Measurements from ENCODE around the gene NRXN3.
"Not testable (repeated sequence)": the region's sequence is repeated elsewhere in the genome, so short reads cannot be mapped to it uniquely, and the experiment has no call there.

Gene NRXN3

DNA sequence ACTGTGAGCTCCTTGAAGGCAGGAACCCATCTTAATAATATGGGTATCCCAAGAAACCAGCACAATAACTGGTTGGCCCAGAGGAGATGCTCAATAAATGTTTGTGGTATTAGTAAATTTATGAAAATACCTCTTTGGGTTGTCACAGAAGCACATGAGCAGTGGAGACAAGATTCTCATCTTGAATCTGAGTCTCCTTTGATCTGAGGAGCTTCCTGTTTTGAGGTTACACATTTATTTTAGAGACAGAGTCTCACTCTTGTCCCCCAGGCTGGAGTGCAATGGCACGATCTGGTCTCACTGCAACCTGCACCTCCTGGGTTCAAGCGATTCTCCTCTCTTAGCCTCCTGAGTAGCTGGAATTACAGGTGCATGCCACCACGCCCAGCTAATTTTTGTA, 247.4 kb downstream of the NRXN3 start:
- no peak for DNase-seq

DNA sequence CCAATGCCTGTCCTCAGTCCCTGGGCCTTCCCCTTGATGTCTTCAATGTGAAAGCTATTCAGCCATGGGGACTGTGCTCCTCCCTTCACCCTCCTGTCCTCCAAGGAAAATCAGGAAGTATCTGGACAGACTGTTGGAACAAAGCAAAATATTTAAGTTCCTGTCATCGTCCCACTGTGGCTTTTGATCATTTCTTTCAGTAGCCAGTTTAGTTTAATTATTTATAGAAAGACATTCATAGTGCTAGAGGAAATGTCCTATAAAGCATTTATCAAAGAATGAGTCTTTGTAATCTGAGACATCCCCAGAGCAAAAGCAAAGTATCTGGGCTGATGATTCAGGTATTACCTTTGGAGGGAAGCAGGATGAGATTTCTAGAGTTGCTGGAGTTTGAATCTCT, 254.1 kb downstream of the NRXN3 start:
- DNase-seq: no peak

DNA sequence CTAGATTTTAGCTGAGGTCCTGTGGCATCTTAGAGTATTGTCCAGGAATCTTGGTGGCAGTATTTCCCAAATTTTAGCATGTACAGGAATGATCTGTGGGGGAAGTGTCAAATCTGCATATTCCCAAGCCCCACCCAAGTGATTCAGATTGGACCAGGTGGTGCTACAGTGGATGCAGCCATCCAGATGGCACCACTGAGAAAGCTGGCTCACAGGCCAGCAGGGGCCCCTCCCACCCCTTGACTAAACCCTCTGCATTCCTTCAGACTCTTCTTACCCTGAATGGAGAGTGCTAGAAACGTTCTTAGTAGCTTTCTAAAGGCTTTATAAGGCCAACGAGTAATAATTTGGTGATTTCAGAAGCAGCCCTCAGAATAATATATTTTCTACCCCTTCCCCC, 255.2 kb downstream of the NRXN3 start:
- DNase-seq: no peak

DNA sequence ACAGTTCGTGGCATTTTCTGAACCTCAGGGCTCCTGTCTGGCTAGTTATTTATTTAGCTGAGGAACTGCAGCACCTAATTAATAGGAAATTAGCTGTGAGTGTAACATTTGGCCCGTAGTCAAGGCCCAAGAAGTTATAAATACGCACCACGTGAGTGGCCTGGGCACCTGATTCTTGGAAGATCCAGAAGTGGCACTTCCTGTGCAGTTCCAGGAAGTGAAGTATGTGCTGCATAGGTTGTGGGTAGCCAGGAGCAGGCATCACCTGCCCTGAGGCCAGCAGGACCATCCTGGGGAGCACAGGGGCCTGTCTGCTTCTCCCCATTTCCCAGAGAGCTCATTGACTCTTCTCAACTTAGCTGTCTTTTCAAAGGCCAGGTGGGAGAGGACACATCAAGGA, 255.6 kb downstream of the NRXN3 start:
- DNase-seq: no peak

DNA sequence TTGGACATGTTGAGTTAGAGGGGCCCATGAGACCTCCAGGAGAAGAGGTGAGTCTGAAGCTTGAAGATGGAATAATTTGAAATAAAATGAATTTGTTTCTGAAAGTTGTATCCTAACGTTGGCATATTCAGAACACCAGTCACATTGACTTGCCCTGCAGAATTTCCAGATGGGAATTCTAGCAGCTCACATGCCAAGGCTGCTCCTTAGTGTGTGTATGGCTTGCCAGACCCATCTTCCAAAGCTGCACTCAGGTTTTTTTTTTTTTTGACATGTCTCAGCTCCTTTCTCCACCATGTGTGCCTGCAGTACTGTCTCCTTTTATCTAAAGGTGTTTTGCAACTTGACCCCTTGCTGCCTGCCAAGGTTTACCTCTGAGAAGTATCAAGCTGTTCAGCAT, 261.9 kb downstream of the NRXN3 start:
- DNase-seq: no peak

DNA sequence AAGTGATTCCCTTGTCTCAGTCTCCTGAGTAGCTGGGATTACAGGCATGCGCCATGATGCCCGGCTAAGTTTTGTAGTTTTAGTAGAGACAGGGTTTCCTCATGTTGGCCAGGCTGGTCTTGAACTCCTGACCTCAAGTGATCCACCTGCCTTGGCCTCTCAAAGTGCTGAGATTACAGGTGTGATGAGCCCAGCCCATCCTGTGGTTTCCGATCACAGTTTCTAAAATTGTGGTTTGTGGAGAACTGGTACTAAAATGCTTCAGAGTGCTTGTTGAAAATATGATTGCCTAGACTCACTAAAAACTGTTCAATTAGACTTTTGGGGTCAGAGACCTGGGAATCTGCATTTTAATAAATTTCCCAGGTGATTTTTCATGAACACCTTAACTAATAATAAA, 267.3 kb downstream of the NRXN3 start:
- DNase-seq: not testable (repeated sequence)

DNA sequence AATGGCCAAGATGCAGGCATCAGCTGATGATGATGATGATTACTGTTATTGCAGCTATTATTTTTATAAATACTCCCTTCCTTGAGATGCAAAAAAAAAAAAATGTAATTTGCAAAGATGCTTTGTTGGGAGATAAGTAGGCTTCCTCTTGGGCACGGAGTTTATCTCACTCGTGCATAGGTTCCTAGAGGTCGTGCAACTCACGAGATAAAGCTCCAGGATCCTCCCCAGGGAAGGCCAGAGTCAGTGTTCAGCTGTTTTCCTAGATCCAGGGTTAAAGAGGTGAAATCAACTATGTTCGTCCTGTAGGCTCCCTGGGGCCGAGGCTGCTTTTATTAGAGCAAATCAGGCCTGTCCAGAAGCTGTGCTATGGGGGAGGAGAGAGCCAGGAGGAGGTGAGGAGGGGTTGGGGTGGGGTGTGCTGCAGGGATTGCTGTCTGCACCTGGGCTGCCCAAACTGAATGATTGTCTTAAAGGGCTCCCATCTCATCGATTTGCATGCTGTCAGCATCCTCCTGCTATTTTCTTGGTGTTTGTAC, 270.3 kb downstream of the NRXN3 start:
- DNase-seq: no peak

DNA sequence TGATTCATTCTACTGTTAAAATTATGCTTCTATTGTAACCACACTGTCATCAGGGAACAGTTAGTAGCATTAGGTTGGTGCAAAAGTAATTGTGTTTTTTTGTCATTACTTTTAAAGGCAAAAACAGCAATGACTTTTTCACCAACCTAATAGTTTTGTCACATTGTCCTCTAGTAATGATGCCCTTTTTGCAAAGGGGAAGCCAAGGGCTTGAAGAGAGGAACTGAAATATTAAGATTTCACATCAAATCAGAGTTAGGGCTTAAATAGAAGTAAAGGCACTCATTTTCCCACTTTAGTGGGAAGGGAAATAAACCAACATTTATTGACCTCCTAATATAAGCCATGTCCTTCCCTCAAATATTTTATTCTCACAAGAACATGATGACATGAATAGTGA, 273.7 kb downstream of the NRXN3 start:
- no peak for DNase-seq

DNA sequence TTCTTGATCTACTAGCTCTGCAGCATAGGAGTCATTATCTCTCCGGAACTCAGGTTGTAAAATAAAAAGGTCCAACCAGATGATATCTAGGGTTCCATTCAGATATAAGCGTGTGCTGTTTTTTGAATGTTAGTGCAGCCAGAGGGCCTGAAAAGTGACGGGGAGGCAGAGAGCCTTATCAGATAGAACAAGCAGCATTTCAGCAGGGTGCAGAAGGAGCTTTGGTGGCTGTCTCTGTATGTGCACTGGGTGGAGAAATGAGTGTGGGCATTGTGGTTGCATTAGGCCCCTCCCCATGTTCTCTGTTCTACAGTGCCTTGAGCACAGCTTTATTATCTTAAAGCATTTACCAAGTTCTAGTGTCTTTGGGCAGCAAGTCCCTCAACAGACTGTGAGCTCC, 275.1 kb downstream of the NRXN3 start:
- DNase-seq: no peak

DNA sequence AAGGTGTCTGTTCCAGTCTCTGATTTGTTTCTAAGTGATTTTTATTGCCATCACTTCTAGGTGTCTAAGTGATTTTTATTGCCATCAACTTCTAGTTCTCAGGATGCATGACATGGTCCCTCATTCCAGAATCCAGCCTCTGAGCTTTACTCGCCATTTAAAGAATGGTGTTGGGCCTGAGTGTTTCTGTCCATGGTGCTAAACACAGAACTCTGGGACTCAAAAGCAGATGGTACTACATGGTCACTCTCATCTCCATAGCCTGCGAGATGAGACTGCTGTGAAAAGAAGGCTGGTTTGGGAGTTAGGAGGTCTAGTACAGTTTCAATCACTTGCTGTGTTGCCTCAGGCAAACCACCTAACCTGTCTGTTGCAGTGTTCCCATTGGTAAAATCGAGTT, 276.6 kb downstream of the NRXN3 start:
- DNase-seq: no peak

DNA sequence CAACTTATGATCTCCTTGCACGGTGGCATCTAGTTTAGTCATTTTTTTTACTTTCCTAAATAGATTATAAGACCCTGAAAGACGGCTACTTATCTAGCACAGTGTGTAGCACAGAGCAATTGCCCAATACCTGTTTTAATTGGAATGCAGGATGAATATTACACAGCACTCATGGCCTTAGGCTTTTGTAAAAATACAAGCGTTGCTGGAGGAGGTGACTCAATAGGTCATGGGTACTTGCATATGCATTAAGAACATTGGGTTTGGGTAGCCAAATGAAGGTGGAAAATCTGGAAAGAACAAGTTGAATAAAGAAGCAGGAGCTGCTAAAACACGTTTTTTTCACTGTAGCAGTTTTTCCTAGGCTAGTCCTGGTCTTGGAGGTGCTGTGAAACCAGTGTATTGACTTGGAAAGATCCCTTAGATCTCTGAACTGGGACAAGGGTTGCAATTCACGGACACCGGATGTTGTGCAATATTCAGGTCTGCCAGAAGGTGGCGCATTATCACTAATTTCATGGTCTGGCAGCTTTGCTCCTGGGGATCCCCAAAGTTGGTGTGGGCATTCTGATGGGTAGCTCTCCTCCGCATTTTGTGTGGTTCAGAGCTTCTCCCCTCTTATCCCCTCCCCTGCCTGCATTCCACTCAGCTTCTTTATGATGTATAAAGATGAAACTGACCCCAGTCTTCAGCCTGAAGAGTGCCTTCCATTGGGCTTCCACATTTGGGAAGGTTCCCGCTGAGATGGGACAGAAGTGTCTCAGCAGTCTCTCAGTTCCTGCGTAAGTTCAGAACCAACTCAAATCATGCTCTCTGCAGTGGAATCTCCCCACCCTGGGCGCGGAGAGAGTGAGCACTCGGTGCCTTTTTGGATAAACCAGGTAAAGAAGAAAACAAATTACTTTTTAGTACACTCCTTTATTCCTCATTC, 278.3 kb downstream of the NRXN3 start:
- no peak for DNase-seq

DNA sequence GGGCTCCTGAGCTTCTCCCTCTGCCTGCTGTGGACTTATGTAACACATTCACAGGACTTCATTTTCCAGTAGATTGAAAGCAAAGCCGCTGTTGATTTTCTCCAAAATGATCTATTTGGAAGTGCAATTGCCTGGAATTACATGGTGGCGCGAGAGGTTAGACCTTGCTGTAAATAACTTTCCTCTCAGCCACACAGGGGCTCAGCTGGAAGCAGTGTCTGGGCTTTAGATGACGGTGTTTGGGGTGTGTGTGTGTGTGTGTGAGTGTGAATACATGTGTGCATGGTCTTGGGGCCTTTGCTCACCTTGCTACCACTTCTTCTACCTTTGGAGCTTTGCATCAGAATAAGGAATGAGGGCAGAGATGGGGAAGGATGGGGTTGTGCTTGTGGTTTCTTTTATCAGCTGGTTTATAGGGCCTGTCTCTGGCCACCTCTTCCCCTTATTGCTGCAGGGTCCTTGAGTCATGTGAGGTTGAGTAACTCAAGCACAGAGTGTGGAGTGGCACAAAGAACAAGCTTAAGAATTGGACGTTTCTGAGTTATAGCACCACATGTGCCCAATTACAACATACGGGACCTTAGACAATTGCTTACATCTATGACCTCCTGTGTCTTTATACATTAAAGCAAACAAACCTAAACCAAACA, 280.6 kb downstream of the NRXN3 start:
- DNase-seq: no peak

DNA sequence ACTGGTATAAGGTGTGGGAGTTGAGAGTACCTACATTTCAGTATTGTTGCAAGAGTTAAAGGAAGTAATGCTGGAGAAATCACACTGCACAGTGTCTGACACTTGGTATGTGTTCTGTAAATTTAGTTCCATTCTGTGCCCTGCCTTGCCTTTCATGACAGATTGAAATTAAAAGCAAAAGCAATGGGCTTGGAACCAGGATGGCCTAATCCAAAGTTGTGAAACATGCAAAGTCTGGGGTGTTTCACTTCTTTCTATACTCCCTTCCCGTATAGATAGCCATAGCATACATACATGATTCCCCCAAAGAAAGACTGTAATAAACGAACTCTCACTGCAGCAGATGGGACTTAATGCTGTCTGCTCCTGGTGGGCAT, 281.1 kb downstream of the NRXN3 start:
- DNase-seq: no peak

DNA sequence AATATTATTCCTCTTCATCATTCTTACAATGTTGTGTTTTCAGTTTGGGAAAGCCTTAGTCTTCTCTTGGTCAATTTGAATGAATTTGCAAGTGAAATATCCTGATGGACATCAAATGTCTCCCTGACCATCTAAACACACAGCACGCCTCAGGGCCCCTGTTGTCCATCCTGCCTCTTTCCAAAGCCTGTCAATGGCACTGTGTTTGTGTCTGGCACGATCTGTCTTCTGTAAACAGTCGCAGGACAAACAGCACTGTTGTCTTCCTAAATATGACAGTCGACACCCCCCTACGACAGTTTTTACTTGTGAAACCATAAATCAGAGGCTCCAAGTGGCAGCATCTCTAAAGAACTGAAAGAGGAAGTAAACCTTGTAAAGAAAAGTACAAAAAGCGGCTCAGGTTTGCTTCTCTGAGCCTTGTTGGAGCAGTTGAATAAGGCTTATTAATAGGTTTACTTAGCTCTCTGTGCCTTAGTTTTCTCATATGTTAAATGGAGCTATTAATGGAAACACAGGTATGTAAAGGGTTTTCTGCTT, 285.8 kb downstream of the NRXN3 start:
- no peak for DNase-seq

DNA sequence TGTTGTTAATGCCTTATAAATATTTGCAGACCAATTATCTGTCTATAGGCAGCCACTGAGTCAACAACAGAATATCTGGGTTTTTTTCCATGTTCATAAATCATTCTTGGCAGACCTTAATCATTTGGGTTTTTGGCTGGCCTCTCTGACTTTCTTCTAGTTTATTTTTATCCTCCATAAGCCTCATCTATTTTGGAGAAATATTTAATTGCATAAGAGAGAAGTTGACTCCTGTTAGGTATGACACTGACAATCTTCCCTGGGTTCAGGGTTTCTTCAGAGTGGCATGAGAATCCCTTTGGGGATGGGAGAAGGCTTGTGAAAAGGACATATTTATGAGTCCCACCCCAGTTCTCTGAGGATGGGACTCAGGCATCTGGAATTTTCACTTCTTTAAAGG, 299.8 kb downstream of the NRXN3 start:
- no peak for DNase-seq

DNA sequence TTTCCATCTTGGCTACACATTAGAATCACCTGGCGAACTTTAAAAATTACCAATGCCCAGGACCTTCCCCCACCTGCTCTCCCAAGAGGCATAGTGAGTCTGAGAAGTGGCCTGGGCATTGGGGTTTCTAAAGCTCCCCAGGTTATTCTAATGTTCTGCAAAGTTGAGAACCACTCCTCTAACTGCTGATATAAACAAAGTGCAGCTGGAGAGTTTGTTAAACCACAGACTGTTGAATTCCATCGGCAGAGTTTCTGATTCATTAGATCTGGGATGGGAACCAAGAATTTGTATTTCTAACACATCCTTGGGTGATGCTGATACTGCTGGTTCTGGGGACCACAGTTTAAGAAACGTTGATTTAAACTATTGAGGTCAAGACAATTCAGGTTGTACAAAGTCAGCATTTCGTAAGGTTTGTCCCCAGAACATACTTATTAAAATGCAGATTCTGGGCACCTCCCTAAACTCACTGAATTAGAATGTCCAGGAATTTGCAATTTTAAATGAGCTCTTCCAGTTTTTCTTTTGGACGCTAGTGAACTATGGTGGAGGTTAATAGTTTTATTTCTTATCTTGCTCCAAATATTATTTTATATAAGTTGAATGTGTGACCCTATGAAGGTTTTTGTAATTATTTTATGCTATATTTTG, 309.1 kb downstream of the NRXN3 start:
- no peak for DNase-seq

DNA sequence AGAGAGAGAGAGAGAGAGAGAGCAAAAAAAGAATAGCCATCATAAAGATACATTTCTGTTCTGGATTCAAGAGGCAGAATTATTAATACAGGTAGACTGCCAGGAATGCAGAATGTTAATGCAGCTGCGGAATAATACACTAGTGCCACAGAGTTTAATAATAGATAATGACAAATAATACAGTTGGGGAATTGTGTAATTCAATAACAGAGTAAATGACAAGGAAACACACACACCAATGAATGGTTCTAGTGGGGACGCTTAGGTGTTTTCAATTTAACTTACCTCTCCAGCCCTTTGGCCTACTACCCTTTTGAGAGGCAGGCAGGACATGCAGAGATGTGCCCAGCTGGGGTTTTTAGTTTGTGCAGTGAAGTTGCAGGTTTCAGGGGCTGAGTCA, 313.9 kb downstream of the NRXN3 start:
- no peak for DNase-seq

DNA sequence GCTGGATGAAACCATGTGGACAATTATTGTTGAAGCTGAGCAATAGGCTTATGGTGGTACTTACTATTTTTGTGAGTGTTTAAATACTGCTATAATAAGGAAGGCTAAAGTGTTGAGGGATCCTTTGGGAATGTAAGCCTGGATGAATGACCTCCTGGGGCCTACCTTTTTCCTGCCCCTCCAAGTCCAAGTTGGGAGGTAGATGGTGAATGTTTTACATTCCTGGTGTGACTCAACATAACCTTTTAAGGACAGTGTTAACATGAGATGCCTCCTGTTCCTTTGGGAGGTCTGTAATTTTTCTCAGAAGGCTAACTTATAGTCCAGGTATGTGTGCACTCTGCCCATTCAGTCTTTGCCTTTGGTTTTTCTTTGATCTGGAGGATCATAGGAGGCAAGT, 315.9 kb downstream of the NRXN3 start:
- DNase-seq: no peak

DNA sequence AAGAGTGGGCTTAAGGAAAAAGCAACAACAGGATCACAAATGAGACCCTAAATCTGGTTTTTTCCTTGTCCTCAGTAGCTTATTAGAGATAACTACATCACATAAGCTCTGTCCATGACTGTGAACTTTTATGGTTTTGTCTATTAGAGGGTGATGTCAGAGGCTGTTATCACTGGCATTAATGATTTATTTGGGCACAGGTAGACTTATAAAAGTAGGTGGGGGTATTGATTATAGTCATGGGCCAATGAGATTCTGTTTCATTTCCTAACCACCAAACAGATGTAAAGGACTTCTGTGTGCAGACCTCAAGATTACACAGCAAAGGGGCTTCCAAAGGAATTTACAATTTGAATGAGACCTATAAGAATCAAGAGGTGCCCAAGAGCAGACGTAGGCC, 316.4 kb downstream of the NRXN3 start:
- DNase-seq: no peak

DNA sequence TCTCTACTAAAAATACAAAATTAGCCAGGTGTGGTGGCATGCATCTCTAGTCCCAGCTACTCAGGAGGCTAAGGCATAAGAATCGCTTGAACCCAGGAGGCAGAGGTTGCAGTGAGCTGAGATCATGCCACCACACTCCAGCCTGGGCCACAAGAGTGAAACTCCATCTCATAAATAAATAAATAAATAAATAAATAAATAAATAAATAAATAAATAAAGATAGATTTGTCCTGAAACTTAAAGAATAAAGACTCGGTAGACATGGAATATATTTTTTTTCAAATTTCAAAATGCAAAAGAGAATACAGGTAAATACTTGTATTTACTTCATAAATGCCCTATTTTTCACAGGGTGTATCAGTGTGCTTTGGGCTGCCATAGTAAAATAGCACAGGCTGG, 317.4 kb downstream of the NRXN3 start:
- not testable (repeated sequence) for DNase-seq

DNA sequence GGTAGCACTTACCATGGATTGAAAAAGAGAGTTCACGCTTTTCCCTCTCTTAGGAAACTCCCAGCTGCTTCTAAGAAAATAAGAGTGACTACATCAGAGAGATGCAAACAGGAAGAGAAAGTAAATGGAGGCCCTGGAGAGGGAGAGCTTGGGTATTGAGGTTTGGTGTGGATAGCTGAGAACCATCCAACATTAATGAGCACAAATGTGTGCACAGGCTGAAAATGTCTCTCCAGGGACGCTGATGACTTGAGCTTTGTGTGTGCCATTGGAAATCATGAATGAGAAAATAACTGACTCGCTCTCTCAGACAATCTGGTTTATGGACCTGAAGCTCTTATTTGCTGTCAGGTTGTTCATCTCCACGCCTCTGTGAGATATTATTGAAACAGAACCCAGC, 318.8 kb downstream of the NRXN3 start:
- DNase-seq: no peak

DNA sequence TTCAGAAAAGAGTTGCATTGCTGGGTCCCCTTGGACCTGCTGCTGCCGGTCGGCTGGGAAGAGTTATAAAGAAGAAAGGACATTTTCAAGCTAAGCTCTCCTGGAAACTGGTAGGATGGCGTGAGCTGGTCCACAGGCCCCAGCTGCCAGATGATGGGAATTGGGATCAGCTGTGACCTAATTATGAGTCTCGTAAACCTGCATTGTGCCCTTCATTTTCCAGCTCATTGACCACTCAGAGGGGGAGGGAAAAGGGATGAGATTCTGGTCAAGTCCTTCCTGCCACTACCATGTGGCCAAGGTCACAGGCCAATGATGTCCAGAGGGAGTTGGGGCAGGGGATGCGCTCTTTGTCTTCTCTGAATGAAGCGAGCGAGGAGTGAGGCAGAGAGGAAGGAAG, 320.9 kb downstream of the NRXN3 start:
- DNase-seq: no peak

DNA sequence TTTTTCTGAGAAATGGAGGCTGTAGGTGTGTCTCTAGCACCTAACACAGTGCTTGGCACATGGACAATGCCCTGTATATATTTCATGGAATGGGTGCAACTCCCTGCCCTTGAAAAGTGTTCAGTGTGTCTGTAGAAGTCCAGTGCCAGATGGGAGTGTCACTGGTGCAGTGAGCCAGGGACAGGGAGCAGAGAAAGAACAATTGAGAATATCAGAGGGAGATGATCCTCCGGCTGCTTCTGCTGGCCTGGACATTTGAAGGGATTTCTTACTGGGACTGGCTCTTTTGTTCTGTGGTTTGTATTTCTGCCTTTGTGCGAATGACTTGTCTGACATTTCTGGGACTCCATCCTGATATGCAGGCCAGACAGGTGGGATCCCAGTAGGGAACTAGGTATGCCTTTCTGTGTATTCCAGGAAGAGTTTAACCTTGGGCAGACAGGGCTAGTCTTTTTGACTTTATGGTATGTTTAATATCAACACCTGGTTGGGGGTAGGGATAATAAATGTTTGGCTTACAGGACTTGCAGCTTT, 328.0 kb downstream of the NRXN3 start:
- DNase-seq: no peak

Data from NCI-H2029 treated with DMSO at 0.1 percent for 48 hours (cell line).